ENCODE measurements around the gene MRPL52.
"Not testable (repeated sequence)": the region's sequence is repeated elsewhere in the genome, so short reads cannot be mapped to it uniquely, and the experiment has no call there.

Gene MRPL52

DNA sequence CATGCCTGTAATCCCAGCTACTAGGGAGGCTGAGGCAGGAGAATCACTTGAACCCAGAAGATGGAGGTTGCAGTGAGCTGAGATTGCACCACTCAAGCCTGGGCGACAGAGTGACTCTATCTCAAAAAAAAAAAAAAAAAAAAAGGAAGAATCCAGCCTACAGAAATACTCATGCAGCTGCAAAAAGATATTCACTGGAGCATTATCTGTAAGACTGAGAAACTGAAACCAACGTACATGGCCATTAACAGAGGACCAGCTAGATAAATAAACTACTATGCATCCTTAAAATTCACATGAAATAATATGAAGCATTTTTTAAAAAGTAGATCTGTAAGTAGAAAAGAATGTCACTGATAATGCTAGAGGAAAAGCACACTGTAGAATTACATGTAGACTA, 18.0 kb upstream of the MRPL52 start:
- DNase-seq = no peak

DNA sequence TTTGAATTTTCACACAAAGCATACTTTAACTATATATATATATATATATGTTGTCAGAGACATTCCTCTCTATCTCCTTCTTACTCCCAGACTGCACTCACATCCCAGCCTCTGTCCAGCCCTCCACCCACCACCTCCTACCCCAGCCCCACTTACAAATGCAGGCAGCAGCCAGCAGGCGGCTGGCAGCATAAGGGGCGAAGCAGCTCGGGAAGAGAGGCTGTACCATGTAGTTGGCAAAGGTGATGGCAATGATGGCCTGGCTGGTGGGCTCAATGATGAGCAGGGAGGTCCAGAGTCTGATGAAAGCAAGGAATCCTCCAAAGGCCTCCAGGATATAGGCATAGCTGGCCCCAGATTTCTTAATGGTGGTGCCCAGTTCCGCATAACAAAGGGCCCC, 16.9 kb upstream of the MRPL52 start:
- no peak for DNase-seq

DNA sequence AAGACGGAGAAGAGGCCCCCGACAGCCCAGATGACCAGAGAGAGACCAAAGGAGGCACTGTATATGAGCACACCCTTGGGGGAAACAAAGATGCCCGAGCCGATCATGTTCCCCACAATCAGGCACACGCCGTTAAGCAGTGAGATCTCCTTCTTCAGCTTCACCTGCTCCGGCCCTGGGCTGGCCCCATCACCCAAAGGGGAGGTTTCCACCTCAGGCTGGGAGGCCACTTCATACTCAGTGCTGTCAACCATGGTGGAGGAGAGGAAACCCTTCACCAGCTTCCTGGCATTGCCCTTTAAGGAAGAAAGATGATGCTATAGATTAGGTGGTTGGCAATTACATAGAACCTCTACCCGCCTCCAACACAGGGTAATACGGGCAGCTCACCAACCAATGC, 16.5 kb upstream of the MRPL52 start:
- DNase-seq = no peak

DNA sequence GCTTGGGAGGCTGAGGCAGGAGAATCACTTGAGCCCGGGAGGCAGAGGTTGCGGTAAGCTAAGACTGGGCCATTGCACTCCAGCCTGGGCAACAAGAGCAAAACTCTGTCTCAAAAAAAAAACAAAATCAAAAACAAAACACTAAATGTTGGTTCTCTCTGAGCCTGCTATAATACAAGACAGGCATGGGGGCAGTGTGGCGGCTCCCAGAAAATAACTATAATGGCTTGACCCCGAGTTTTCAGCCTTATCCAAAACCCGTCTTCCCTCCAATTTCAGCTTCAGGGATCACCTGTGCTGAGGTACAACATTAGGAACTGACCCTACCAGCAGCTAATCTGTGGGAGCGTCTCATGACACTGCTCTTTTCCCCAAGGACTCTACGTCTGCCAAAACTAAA, 15.3 kb upstream of the MRPL52 start:
- DNase-seq = no peak

DNA sequence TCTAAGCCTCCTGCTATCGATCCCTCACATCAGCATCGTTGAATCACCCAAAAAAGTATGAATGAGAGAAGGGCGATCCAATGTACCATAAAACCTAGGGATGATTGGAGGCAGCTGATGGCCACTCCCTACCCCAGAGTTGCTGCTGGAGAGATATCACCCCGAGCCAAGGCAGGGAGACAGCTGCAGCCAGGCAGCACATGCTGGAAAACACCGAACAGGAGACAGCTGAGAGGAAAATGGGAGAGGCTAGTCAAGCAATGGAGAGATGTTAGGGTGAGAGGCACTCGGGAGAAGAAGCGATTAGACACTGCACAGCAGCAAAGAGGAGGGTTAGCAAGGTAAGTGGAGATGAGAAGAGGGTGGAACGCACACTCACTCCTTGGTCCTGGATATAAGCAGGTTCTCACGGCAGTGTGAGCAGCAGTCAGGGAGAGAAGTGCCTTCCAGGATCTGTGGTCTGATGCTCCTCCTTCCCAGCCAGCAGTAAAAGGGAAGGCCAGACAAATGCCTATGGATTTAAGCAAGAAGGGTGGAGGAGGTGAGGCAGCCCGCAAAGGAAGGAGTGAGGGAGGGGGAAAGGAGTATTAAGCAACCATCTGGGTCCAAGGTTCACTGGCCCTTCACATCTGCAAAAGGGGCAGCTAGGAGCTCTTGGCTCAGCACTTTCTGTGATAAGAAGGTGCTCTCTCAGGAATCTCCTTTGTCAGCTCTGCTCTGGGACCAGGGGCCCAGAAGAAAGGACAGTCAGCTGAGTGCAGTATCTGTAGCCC, 14.6 kb upstream of the MRPL52 start, which contains the start of gene SLC7A7:
TSS of gene SLC7A7 (minus strand) at position 495 of the 773 bp plus-strand sequence. CDS start 2,037 bp downstream, outside the sequence.
- DNase-seq = no peak

DNA sequence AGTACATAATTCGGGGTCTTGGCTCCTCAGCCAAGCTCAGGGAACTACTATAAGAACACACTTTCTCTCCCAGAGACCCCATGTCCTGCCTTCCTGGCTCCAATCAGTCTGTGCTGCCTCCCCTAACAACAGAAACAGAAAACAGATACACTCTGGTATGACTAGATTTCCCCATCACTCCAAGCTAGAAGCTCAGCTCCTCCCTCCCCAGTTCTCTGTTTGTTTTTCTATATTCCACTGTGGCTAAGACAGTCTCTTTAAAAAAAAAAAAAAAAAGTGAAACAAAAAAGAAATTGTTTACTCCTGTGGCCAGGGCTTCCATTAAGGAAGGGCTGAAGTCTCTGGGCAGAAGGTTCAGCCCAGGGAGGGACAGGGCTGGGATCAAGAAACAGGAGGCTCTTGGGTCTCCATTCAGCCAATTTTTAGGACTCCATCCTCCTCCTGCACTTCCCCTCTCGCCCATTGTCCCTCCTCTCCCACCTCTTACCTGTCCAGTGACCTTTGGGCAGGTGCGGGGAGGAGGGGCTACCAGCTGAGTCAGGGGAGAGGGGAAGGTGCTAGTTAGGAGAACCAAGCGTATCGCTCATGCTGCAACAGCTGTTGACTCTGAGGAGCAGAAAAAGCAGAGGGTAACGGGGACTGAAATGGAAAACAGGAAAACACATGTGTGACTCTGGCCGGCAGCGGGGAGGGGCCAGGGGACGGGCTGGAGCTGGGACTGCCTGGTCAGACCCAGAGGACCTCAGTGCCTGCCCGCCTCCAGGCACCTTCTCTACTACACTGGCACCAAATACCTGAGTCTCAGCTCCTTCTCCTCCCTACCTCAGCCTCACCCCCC, 10.3 kb upstream of the MRPL52 start:
- no peak for DNase-seq

DNA sequence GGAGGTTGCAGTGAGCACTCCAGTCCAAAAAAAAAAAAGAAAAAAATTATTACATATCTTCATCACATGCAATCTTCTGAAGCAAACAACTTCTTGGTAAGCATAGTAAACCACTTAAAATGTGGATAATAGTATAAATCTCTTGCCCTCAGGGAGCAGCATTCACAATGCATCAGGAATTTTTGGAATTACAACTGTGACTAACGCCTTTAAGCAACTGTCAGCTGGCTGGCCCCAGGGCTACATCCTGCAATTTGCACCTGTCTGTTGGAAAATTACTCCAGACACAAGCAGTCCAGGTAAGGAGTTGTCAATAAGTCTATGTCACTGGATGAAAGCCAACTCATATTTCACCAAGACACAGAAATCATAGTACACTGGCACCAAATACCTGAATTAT, 9.0 kb upstream of the MRPL52 start:
- DNase-seq = no peak

DNA sequence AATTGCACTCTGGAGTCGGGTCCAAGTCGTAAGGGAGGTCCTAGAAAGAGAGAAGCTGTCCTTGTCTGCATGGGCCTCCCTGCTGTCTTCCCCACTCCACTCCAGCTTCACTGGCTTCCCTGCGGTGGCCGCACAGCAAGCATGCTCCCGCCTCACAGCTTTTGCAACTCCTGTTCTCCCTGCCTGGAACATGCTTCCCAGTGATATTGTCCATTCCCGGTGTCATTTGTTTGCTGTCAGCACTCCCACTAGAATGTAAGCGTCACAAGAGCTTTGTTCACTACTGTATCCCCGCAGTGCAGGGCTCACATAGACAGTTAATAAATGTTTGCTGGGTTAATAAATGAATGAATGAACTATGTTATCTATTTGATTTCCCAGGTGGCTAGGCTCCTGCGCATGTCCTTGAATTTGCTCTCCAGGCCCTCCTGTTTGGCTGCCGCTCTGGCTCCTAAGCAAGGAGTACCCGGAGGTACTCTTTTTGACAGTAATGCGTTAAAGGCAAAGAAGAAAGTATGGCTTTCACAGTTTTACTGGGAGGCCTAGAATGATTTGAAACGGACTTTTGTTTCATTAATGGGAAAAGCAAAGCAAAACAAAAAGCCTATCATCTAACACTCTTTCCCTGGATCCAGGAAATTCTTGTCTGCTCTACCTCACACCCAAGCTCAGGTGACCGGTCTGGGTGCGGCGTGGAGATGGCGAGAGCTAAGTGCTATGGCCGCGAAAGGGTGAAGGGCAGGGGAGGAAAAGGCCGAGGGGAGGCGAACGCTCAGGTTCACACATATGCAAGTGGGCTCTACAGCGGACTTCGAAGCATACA, 8.3 kb upstream of the MRPL52 start:
- DNase-seq = no peak

DNA sequence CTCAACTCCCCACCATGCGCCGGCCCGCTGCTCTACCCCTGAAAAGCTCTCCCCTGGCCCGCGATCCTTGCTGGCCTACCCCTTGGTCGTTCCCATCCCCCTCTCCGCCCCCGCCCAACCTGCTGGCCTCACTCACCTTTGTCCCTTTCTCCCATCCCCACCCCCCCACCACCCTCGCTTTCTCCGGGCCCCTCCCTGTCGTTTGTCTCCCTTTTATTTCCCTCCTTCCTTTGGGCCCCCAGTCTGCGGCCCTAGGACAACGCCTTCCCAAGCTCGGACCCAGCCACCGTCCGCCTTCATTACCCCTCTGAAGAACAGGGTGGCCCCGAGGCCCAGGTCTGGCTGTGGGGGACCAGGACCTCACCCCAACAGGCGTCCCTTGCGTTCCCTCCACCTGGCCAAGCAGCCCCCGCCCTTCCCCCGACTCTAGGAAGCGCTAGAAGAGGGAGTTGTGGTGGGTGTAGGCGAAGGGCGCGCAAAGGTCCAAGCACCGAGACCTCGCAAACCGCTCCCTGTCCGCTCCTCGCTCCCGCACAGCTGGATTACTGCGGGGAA, 7.6 kb upstream of the MRPL52 start:
- DNase-seq = no peak

DNA sequence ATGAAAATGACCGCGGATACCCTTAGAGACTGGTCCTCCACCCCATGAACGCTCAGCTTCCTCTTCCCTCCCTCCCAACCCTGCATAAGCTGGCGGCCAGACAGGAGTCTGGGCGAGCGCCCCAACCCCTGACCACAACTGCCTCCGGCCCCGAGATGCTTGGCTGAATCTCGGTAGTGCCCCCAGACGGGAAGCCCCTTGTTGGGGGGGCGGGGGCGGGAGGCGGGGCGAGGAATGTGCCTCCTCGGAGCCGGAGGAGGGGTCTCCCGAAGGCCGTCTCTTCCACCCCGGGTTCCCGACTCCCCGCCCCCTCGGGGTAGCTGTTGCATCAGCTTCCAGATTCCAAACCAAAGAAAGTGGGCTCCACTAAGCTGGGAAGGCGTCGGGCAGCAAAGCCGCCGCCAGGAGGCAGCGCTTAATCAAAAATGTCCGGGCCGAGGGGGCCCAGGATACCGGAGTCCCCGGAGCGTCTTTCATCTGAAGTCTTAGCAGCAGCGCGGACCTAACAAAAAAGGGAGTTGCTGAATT, 7.1 kb upstream of the MRPL52 start:
- DNase-seq = peak; percentile 18

DNA sequence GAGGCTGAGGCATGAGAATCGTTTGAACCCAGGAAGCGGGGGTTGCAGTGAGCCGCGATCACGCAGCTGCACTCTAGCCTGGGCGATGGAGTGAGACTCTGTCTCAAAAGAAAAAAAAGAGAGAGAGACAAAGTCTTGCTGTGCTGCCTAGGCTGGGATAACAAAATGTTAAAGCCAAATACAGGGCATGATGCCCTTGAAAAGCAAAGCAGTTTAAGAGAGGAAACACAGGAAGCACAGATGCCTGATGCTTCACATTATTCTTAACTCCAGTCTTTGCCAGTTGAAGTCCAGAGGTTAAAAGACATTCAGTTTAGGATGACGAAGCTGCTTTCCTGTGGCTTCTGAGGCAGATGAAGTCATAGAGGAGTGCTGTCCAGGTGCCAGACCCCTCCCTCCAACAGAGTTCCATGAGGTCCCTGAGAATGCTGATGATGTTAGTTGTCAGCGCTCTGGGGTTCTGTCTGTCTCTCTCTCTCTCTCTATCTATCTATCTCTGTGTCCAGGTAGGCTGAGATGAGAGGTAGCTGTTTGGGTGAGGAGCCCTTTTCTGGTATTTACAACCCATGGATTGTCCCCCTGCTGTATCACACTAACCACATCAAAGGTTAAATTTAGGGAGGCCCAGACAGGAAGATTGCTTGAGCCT, 4.9 kb upstream of the MRPL52 start:
- no peak for DNase-seq

DNA sequence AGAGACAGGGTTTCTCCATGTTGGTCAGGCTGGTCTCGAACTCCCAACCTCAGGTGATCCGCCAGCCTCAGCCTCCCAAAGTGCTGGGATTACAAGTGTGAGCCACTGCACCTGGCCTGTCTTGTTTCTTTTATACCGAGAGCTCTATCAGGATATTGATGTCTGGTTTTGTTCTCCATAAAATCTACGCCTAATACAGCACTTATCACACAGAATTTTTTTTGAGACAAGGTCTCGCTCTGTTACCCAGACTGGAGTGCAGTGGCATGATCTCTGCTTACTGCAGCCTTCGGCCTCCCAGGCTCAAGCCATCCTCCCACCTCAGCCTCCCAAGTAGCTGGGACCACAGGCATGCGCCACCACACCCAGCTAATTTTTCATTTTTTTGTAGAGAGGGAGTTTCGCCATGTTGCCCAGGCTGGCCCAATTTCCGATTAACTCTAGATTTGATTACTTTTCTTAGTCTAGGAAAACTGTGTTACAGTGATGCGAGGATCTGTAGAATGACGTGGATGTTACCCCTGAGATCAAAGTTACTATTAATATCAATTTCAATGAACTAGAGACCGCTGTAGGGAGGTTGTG, 519 bp upstream of the MRPL52 start:
- not testable (repeated sequence) for DNase-seq

DNA sequence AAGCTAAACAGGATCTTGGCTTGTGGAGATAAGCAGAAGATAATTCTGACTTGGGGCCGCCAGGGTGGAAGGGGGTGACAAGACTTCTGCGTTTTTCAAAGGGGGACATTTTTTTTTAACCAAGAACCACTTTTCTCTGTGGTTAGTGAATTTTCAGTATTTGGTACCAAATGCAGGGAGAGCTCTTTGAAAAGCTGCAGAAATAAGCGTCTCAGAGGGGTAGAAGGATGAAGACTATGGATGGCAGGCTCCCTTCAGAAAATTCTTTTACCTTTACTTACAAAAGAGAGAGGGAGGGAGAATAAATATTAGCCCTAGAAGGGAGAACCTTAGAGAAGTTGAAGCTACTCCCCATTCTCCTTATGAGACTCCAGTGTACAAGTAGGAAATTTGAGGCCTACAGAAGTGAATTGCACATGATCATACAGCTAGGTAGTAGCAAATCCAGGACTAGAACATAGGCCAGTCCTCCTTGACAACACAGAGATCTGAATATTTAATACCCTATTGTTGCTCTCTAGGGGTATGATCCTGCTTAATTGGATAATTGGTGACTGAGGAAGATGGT, 840 bp downstream of the MRPL52 start:
- DNase-seq = no peak

DNA sequence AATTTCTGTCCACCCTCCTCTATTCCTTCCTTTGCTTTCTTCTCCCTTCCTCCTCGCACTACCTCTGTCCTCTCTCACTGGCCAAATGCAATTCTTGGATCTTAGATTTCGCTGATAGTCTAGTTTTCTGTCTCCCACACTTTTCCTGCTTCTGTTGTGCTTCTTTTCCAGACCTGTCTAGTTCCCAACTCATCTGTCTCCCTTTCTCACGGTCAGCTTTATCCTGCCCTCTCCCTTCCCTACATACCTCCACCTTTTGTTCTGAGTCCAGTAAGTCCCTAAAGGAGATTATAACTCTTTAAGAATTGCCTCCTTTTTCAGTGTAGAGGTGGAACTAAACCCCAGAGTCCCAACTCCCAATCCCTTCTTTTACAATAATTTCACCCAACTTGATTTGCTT, 5.8 kb downstream of the MRPL52 start:
- DNase-seq = no peak

DNA sequence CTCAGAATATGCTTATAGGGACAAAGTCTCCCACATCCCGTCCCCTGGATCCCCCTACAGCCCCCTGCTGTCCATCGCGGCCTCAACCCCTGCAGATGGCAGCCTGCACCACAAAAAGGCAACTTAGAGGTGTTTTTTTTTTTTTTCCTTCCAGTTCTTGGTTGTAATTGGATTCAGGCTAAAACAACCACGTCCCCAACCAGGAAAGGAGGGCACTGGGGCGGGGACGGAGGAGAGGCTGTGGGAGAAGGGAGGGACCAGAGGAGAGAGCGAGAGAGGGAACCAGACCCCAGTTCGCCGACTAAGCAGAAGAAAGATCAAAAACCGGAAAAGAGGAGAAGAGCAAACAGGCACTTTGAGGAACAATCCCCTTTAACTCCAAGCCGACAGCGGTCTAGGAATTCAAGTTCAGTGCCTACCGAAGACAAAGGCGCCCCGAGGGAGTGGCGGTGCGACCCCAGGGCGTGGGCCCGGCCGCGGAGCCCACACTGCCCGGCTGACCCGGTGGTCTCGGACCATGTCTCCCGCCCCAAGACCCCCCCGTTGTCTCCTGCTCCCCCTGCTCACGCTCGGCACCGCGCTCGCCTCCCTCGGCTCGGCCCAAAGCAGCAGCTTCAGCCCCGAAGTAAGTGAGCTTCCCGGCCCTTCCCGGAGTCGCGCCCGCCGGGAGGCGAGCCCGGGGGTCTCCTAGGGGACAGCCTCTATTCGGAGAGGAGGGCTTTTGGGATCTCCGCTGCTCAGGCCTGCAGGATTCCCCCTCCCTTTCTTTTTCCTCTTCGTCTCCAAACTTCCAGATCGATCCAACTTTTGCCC, 6.8 kb downstream of the MRPL52 start, which contains the start of gene MMP14:
TSS of gene MMP14 (plus strand) at position 285 of the 813 bp plus-strand sequence. CDS start at position 518, 233 bp downstream.
- DNase-seq = no peak

DNA sequence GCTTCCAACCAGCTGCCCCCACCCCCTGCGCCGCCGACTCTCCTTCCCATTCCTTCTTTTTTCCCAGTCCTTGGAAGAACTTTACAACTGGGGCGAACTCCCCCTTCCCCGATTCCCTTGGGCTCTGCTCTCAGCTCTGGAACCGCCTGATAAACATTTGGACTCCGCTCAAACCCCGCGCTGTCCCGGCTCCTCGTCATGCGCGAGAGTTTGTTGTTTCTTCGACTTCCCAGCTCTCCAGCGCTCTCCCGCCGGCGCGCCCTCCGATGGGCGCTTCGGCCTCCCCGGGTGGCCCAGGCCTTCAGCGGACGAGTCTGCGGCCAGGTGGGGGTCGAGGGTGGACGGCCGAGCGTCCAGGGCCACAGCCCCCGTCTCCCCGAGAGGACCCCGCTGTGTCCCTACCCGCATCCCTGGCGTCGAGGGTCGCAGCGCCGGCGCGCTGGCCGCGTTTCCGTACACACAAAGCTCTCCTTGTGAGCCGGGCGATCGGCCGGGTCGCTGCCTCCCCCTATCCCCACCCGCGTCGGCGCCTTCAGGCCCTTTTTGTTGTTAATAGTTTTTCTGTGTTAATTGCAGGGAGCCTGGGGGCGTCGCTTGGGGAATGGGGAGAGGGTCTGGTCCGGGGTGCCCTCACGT, 7.5 kb downstream of the MRPL52 start:
- no peak for DNase-seq

DNA sequence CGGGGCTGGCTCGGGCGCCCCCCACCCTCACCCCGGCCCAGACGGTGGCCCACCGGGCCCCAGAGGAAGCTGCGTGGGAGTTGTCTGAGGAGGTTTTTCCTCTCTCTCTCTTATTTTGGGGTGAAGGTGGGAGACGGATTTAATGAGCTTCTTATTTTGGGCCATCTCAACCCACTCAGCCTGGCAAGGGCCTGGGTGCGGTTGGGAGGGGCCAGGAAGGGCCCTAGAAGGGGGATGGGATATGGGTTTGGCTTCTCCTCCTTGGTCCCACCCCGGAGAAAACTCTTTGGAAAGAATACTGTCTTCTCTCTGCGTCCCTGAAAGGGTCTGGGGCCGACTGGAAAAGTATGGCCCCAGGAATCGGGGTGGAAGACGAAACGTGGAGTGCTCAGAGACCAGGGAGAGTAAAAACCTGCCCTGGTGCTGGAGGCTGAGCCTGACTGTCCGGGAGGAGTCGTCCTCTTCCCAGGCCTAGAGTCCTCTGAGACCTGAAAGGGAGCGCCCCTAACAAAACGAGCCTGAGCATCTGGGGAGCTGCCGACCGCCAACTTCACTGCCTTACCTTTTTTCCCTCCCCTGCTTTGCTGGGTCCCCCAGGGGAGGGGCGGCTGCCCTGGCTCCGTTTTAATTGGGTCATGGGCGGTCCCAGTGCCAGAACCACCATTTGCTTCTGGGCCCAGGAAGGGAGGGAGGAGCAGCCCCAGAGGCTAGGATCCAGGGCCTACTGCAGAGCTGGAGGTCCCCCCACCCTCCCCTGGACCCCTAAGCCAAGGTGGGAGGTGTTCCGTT, 8.3 kb downstream of the MRPL52 start:
- no peak for DNase-seq

DNA sequence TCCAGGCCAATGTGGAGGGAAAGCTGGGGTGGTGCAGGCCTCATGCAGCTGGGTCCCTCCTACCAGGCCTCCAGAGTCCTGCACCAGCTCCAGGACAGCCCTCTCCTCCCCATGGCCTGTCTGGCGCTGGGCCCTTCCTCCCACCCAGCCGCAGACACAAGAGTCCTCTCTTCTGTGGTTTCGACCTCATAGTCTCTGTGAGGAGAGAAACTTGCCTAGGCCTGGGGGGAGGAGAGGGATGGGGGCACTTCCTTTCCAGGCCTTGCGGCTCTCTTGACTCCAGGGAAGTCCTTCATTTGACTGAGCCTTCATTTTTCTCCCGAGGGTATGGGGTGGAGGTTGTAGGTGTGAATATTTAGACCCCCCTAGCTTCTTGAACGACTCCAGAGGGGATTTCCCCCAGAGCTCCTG, 8.9 kb downstream of the MRPL52 start:
- DNase-seq = no peak
